HL-60 (cell line): ENCODE data around the gene FAM219A.

Experiments
- POLR2AphosphoS5 ChIP-seq: IDR thresholded peaks from 2 replicates; pipeline ENCODE4 v1.6.1; 2012; ENCODE audit warnings: low read depth
- TF ChIP-seq, protein P1 (sequence below): IDR thresholded peaks from one replicate; pipeline ENCODE4 v1.5.1; 2011; ENCODE audit warnings: low read length, control low read depth, inconsistent platforms; ENCODE audit not compliant: insufficient read depth
- TF ChIP-seq, protein P2 (sequence below): IDR thresholded peaks from 2 replicates; pipeline ENCODE4 v1.6.1; 2012; ENCODE audit warnings: low read depth; ENCODE audit not compliant: insufficient replicate concordance

DNA sequence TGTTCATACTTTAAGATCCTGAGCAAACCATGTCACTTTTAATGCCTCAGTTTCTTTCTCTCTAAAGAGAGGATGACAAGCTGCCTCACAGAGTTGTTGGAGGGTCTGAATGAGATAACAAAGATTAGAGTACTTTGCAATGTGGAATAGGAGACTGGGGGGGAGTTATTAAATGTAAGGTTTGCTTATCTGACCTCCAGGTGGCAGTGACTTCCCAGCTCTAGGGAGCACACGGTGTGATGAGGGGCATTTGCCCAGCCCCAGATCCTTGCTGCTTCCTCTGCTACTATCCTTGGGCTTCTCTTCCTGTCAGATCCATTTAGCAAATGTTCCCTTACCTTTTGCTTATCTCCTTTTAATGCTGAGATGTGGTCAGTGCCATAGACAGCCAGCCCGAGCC is 33.7 kb upstream of the FAM219A start:
- TF ChIP-seq, protein P1, sequence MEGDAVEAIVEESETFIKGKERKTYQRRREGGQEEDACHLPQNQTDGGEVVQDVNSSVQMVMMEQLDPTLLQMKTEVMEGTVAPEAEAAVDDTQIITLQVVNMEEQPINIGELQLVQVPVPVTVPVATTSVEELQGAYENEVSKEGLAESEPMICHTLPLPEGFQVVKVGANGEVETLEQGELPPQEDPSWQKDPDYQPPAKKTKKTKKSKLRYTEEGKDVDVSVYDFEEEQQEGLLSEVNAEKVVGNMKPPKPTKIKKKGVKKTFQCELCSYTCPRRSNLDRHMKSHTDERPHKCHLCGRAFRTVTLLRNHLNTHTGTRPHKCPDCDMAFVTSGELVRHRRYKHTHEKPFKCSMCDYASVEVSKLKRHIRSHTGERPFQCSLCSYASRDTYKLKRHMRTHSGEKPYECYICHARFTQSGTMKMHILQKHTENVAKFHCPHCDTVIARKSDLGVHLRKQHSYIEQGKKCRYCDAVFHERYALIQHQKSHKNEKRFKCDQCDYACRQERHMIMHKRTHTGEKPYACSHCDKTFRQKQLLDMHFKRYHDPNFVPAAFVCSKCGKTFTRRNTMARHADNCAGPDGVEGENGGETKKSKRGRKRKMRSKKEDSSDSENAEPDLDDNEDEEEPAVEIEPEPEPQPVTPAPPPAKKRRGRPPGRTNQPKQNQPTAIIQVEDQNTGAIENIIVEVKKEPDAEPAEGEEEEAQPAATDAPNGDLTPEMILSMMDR: no peak
- no peak for TF ChIP-seq POLR2AphosphoS5
- TF ChIP-seq, protein P2, sequence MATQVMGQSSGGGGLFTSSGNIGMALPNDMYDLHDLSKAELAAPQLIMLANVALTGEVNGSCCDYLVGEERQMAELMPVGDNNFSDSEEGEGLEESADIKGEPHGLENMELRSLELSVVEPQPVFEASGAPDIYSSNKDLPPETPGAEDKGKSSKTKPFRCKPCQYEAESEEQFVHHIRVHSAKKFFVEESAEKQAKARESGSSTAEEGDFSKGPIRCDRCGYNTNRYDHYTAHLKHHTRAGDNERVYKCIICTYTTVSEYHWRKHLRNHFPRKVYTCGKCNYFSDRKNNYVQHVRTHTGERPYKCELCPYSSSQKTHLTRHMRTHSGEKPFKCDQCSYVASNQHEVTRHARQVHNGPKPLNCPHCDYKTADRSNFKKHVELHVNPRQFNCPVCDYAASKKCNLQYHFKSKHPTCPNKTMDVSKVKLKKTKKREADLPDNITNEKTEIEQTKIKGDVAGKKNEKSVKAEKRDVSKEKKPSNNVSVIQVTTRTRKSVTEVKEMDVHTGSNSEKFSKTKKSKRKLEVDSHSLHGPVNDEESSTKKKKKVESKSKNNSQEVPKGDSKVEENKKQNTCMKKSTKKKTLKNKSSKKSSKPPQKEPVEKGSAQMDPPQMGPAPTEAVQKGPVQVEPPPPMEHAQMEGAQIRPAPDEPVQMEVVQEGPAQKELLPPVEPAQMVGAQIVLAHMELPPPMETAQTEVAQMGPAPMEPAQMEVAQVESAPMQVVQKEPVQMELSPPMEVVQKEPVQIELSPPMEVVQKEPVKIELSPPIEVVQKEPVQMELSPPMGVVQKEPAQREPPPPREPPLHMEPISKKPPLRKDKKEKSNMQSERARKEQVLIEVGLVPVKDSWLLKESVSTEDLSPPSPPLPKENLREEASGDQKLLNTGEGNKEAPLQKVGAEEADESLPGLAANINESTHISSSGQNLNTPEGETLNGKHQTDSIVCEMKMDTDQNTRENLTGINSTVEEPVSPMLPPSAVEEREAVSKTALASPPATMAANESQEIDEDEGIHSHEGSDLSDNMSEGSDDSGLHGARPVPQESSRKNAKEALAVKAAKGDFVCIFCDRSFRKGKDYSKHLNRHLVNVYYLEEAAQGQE: no peak
